Activated CD8-positive, alpha-beta memory T cell treated with anti-CD3 and anti-CD28 coated beads, Interleukin-2, amount 50 U/mL, for 24 hours (primary cell): ENCODE measurements around the gene MPZL3.

Experiments
- DNase-seq: peaks from one replicate; pipeline ENCODE4 v3.0.0-alpha.2; 2020; ENCODE audit errors: extremely low read depth

Gene MPZL3

DNA sequence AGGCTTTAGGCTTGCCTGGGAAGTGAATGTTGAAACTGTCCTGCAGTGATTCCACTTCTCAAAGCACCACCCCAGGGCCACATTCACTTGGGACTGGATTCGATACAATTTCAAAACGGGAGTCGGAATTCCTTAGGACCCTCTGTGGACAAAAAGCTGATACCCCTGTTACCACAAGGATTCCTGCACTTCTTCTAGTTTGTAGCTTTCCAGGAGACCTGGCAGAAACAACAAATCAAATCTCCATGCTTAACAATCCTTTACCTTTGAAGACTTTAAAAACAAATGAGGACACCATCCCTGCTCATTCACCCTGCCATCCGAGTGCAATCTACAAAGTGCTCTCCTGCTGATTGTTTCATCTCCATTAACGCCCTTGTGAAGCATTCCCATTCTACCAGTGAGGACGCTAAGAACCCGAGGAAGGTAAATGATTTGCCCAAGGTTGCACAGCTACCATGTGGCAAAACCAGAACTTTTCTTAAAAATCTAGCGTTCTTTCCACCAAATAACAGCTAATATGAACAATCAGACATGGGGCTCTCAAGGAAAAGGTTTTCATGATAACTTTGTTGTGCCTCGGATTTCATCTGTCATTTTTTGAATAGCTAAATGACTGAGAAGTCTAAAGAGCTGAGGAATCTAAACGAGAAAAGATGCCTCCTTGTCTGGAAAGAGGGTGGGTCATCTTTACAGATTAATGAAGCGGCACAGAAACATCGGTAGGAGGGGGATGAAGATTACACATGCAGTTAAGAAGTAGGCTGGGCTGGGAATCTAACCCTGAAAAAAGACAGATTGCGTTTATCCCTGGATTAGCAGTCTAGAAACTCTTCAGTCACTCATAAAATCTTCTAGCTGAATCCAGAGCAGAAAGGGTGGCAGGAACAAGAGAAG is 12.7 kb upstream of the MPZL3 start:
- DNase-seq, result no peak

DNA sequence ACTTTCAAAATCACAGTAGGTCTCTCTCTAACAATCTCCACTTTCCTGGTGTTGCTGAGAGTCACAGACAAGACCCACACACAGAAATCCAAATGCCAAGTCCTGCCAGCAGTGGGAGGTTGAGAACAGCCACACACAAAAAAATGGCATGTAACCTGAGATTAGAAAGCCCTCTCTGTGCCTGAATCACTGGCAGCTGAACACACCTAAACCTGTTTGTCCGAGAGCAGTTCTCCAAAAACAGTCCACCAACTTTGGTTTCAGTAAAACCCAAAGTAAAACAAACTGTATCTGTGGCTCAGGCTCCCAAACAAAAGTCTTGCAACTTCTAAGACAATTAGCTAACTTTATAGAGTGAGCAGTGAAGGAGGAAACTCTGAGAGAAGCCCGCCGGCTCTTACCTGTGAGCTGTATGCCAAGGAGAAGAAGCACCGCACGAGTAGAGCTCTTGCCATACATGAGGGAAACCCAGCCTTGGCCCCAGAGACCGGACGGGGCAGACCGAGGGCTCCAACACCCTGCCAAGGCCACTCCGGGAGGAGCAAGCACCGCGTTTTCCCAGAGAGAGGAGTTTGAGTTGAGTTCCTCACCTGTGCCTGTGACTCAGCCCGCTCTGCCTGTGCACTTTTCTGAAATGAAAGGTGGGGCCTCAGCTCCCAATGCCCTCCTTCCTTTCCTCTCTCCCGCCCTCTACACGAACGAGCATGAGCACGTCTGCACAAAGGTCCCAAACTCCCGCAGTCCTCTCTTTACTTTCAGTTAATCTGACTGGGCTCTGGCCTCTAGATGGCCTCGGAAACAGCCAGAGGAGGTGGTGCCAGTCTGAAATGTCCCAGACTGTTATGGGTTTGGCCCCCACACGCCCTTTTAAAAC is 11.8 kb upstream of the MPZL3 start, which contains the start of gene MPZL2:
Gene MPZL2, minus strand, starts transcription at position 603 of the 874 bp plus-strand sequence. Its CDS starts 144 bp downstream, at position 459.
- DNase-seq, result no peak

DNA sequence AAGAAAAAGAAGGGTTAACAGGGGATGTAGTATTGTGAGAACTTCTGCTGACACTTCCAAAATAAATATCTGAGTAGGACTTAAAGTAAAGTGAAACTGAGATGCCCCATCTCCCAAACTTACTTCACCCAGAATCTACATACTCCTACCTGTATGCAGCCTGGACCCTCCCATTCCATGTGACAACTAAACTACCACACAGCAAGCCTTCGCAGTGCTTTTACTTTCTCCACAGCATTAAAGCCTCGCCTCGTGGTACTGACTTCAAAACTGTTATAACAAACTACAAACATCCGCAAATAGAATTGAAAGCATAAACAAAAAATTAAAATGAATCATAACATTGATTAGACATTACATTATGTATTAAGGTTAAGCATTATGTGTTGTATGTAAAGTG is 10.9 kb upstream of the MPZL3 start:
- no peak for DNase-seq

DNA sequence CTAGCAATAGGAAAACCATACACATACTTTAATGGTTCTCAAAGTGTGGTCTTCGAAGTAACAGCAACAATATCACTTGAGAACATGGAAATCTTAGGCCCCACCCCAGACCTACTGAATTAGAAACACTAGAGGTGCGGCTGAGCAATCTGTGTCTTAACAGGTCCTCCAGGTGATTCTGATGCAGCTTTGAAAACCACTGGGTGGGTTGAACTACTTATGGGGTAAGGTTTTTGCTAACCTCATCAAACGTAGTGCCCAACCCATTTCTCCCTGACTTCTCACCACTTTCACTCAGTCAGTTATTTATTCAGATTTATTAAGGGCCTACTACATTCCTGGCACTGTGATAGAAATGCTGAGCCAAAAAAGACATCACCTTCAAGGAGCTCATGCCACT is 8.2 kb upstream of the MPZL3 start:
- no peak for DNase-seq

DNA sequence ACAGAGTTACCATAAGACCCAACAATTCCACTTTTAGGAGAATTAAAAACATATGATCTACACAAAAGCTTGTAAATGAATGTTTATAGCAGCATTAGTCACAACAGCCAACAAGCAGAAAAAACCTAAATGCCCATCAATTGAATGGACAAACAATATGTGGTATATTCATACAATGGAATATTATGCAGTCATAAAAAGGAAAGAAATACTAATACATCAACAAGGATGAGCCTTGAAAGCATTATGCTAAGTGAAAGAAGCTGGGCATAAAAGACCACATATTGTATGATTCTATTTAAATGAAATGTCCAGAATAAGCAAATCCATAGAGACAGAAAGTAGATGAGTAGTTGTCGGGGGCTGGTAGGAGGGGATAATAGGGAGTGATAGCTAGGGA is 7.0 kb upstream of the MPZL3 start:
- no peak for DNase-seq

DNA sequence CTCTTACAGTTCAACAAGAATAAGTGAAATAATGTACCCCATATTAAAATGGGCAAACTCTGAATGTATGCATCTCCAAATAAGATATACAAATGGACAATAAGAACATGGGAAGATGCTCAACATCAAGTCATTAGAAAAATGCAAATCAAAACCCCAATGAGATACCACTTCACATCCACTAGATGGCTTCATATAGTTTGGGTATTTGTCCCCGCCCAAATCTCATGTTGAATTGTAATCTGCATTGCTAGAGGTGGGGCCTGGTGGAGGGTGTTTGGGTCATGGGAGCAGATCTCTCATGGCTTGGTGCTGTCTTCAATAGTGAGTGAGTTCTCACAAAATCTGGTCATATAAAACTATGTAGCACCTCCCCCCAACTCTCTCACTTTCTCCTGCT is 6.2 kb upstream of the MPZL3 start:
- DNase-seq, result no peak

DNA sequence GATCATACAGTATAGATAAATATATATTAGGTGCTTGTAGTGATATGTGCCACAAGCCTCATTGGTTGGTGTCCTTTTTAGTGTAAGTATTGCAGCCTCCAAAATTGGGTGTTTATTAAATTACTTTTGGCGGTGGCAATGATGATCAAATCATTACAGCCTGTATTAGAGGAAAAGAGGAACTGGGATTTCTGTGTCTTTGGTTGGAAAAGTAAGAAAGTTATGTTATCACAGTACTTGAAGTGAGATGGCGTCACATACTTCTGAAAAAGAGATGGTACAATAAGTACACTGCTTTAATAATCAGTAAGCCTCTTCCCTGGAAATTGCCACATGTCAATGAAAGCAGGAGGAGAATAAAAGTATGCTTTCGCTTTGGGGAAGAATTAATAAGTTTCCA is 523 bp upstream of the MPZL3 start:
- DNase-seq, result no peak

DNA sequence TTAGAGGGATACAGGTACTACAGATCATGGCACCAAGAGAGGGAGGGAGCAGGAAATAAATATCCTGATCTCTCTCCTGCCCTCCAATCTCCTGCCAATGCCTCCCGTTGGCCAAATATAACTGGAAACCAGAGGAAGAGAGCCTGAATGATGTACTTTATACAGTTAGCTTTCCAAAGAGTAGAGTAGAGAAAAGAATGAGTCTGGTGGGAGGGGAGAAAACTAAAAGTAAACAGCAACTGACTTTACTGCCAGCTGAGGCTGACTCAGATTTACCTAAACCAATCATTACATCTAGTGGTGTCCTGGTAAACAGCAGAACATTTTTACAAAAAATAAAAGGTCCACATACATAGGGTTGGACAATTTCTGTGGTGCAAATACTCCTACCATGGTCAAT is 5.1 kb downstream of the MPZL3 start:
- DNase-seq, result no peak

DNA sequence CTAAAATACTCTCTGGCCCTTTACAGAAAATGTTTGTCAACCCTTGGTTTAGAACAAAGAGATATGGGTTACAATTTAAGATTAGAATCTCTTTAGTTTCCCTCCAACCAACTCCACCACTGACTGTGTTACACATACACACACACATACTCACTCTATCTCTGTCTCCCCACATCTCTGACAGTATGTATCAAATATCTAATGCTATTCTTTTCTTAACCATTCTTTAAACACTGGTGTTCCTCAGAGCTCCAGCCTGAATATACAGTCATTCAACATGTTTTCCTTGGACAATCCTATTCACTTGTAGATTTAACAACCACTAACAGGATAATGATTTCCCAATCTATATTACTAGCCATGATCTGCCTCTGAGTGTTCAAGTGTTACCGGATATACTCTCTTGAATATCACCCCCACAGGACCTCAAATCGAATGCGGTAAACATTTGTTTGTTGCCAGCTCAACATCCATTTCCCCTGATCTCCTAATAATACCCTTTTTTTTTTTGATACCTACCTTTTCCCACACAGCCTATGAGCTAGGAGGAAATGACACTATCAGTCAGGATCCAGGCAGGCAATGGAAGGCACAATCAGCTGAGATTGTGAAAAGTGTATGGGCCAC is 6.1 kb downstream of the MPZL3 start:
- no peak for DNase-seq

DNA sequence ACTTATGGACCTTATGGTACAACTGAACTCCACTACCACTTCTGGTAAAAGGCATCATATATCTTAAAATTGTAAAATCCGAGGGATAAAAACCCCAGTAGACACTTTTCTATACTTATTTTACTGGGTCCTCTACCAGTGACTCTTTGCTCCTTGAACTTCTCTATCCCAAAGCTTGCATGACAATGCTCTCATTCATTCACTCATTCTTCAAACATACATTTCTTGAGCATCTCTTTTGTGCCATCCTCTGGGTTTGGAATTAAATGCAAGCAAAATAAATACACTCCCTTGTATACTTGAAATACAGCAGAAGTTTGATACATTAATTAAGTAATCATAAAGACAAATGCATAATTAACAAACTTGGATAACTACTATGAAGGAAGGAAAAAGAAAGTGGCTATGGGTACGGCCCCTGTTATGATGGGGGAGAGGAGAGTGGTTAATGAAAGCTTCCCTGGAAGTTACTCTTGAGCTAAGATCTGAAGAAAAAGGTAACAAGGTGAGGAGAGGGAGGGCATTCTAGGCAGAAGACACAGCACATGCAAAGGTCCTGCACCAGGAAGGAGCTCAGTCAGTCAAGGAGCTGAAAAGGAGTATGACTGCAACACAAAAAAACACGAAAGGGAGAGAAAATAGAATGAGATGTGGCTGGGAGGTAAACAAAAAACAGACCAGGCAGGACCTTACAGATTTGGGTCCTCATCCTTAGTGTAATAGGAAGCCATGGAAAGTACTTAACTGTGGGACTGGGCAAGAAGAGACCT is 8.0 kb downstream of the MPZL3 start:
- DNase-seq, result no peak

DNA sequence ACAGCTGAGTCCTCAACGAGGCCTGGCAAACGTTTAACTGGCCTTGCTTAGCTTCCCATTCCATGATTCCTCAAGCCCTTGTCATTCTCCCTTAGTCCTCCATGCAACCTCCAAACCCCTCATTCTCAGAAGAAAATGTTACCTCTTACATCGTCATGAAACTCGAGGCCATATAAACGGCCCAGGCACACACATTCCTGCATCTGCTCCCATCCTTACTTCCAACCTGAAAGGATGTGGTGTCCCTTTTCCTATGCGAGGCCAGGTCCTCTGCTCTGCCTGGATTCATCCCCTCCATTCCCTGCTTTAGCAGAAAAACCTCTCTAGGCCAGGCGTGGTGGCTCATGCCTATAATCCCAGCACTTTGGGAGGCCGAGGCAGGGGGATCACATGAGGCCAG is 9.0 kb downstream of the MPZL3 start:
- DNase-seq, result no peak

DNA sequence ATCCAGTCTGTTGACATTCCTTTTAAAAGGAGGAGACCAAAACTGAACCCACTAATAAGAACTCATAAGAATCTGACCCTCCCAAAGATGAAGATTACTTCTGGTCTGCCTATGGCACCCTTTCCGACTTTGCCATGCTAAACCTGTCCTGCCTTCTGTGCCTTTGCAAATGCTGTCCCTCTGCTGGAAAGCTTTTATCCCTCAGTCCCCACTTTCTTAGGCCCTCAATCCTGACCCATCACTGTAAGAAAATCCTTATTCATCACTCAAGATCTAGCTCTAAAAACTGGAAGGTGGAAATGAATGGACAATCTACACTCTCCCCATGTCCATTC is 10.4 kb downstream of the MPZL3 start:
- DNase-seq, result no peak

DNA sequence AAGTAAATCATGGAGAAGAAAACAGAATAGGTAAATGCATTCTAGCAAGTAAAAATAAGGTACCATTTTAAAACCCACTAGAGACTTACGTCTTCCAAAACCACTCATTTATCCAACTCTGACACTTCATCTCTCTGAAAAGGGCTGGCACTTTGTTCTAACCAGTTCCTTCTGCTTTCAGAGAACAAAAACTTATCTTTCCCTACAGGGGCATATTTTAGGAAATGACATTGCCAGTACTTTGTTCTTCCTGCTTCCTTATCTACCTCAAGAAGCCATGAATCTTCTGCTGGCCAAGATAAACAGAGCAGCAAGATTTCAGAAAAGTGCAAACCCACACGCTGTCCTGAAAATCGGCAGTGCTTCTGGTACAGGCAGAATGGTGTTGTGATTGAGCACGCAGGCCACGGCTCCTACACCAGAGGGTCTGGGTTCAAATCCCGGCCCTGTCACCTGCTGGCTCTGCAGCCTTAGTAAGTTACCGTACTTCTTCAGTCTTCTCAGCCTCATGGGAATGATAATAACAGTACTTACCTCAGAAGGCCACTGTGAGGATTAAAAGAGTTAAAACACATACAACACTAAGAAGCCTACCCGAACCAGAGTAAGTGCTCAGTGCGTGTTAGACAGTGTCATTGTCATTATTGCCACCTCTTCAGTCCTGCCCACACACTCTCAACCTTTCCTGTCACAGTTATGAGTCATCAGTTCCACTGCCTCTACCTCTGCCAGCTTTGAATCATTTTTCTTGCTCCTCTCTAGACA is 11.0 kb downstream of the MPZL3 start:
- peak; percentile 53 for DNase-seq

DNA sequence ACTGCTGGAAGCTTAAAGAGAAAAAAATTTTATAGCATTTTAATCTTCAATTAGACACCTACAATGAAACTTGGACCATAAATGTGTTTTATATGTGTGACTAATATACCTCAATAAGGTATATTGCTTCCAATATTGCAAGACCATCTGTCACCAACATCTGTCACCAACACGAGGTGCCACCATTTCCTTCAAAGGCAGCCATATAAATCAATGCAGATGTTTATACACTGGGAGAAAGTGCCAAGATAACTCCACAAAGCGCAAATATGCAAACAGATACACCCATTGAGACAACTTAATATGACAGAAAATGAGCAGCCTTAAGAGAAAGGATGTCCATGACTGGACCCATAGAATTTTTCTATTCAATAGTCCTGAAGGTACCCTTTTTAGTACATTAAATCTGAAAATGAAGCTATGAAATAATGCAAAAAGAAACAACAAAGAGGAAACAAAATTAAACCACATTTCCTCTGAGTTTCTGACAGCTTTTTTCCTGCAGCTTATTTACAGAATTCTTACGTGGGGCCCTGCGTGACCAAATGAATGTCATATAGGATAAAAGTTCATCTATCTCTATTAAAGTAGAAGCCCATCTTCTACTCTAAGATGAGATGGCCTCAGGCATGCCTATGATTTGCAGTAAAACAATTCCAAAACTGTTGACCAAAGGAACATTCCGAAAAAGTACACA is 12.5 kb downstream of the MPZL3 start:
- DNase-seq, result no peak

DNA sequence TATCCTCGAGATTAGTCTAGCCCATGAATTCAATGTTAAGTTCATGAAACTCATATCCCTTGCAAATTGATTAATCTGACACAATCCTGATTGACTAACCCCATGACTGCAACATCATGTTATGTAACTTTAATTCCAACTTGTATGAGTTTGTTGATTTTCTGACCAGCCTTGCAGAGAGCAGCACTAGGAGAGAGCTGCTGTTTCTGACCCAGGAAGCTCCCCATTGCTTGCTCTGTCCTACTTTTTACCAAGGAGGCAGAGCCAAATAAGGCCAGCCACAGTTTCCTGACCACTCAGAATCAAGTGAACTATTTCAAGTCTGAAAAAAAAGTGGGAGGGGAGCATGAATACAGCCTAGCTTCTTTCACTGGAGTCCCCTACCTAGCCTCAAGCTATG is 13.2 kb downstream of the MPZL3 start:
- DNase-seq, result no peak

DNA sequence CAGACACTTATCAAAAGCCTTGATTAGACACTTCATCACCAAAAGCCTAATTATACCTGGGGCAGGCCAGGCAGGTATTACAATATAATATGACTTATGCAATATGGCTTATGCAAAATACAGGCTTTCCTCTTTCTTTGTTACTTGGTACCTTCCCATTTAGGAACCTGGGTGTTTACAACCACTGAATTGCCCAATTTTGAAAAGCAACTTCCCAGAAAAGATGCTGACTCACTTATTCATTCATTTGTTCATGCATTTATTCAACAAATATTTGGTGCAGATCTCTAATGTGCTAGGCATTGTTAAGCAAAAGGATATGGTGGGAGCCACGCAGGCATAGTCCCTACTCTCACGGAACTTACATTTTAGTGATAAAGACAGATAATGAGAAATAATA is 13.7 kb downstream of the MPZL3 start:
- no peak for DNase-seq

DNA sequence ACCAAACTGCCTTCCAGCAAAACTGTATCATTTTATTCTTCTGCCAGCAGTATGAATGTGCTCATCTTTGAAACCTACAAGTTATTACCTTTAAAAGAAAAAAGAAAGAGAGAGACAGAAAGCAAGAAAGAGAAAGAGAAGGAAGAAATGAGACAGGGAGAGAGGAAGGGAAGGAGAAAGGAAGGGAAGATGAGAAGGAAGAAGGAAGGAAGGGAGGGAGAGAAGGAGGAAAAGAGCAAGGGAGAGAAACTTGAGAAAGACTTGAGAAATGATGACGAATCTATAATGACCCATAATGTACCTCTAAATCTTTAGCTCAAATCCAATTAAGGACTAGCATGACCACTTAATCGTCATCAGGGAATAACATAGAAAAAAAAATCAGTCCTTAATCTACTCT is 16.0 kb downstream of the MPZL3 start:
- DNase-seq, result no peak

DNA sequence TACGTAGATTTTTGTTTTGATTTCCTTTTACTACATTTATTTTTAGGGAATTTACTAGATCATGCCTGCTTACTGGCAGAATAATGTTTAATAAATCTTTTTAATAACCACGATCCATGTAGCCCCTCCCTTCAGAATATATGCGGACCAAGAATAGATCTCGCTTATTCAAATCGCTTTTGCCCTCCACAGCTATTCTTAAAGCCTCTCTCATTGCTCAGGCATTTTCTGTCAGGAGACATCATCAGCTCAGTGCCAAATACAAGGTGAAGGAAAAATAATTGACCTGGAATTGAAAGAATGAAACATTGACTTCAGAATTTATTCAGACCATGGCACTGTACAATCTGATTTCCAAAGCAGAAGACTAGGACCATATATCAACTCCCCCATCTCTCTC is 17.3 kb downstream of the MPZL3 start:
- no peak for DNase-seq

DNA sequence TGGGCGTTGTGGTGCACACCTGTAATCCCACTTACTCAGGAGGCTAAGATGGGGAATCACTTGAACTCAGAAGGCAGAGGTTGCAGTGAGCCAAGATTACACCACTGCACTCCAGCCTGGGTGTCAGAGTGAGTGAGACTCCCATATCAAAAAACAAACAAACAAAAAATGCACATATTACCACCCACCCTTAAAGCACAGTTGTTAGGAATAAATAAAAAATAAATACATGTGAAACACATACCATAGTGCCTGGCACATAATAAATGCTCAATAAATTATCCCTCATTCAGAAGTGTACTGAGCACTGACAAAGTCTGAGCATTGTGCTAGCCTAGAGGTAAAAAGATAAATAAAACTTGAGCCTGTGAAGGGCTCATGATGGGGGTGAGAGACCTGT is 18.3 kb downstream of the MPZL3 start:
- DNase-seq, result no peak

DNA sequence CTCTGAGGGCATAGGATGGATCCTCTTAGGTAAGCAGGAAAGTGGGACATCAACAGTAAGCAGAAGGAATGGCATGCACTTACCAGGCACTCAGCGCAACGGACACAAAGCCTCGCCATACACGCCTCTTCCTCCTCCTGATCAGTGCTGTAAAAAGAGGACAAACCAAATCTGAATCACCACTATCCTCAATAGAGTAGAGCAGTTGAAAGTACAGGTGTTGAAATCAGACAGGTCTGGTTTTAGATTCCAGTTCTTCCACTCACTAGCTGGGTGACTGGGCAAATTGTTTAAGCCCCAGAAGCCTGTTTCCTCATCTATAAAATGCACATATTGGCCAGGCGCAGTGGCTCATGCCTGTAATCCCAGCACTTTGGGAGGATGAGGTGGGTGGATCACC is 18.8 kb downstream of the MPZL3 start:
- no peak for DNase-seq
